Loucy (cell line): ENCODE results near the gene ARID1B.
"Not testable (repeated sequence)": the region's sequence is repeated elsewhere in the genome, so short reads cannot be mapped to it uniquely, and the experiment has no call there.

Experiments
- CTCF ChIP-seq: fragments of 200-600 bp; sonication (generic); conservative IDR thresholded peaks from 2 replicates; pipeline ENCODE4 v1.5.1; 2014; ENCODE audit warnings: mild to moderate bottlenecking, antibody characterized with exemption, low read length
- EZH2phosphoT487 ChIP-seq: fragments of 200-600 bp; IDR thresholded peaks from 2 replicates; pipeline ENCODE4 v1.6.1; 2018; ENCODE audit warnings: antibody characterized with exemption, mild to moderate bottlenecking, moderate library complexity, borderline replicate concordance

- TF ChIP-seq CTCF, EZH2phosphoT487: not testable (repeated sequence)
These were observed 205.7 kb downstream of the ARID1B start for GRCh38 chr6:156982864-156983263.
